GM10847 (cell line): ENCODE results near the gene APP.

Source experiments
- POLR2A ChIP-seq: IDR thresholded peaks from 2 replicates; pipeline ENCODE4 v1.6.1; 2011; ENCODE audit not compliant: insufficient read length; ENCODE audit errors: extremely low read depth

APP gene

GRCh38 chr21:25862112-25862511 is 308.5 kb downstream of the APP start:
- no peak for TF ChIP-seq POLR2A

- TF ChIP-seq POLR2A, result no peak
These were observed 311.2 kb downstream of the APP start for GRCh38 chr21:25859235-25859929.

GRCh38 chr21:25858325-25858724 is 312.2 kb downstream of the APP start:
- no peak for TF ChIP-seq POLR2A

GRCh38 chr21:25857308-25858074 is 313.1 kb downstream of the APP start:
- no peak for TF ChIP-seq POLR2A

- TF ChIP-seq POLR2A, result no peak
These were observed 315.0 kb downstream of the APP start for GRCh38 chr21:25855576-25855975.

- no peak for TF ChIP-seq POLR2A
These were observed 320.3 kb downstream of the APP start for GRCh38 chr21:25850126-25850842.

GRCh38 chr21:25848309-25848708 is 322.3 kb downstream of the APP start:
- TF ChIP-seq POLR2A, result no peak

GRCh38 chr21:25845729-25846256 is 324.8 kb downstream of the APP start:
- no peak for TF ChIP-seq POLR2A

- TF ChIP-seq POLR2A, result no peak
These were observed 327.6 kb downstream of the APP start for GRCh38 chr21:25842925-25843324.

GRCh38 chr21:25838809-25839208 is 331.8 kb downstream of the APP start:
- TF ChIP-seq POLR2A, result no peak

GRCh38 chr21:25837533-25838265 is 332.9 kb downstream of the APP start:
- TF ChIP-seq POLR2A, result no peak

GRCh38 chr21:25836396-25836795 is 334.2 kb downstream of the APP start:
- no peak for TF ChIP-seq POLR2A

GRCh38 chr21:25834381-25834780 is 336.2 kb downstream of the APP start:
- no peak for TF ChIP-seq POLR2A

- TF ChIP-seq POLR2A, result no peak
These were observed 339.1 kb downstream of the APP start for GRCh38 chr21:25831300-25831960.
